ENCODE results near the gene POU5F1. TPM values are rescaled to one million over a fixed set of nuclear protein-coding genes. Genes with fewer than 3 reads are reported as not detected.
"Not testable (repeated sequence)": the region's sequence is repeated elsewhere in the genome, so short reads cannot be mapped to it uniquely, and the experiment has no call there.

The POU5F1 gene
- polyA plus RNA-seq (not detected in 2 replicates), polyA minus RNA-seq (not detected in 2 replicates)

DNA sequence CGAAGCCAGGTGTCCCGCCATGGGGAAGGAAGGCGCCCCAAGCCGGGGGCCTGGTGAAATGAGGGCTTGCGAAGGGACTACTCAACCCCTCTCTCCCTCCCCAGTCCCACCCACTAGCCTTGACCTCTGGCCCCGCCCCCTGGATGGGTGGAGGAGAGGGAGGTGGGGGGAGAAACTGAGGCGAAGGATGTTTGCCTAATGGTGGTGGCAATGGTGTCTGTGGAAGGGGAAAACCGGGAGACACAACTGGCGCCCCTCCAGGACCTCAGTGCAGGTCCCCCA is at the start of gene POU5F1:
Gene POU5F1, minus strand, starts transcription at position 83 of the 282 bp plus-strand sequence. Its CDS starts 62 bp downstream, at position 21.
- Histone ChIP-seq H3K27me3 (ENCODE audit: insufficient read depth, low read depth, low read length) (no peaks in the 10 kb centered on the region), H3F3A (ENCODE audit: insufficient read depth, low read length, poor library complexity, severe bottlenecking) (no peaks in the 10 kb centered on the region), H3K36me3 (ENCODE audit: insufficient read depth, low read length) (no peaks in the 10 kb centered on the region), H3K9ac (ENCODE audit: low read length) (no peak within 1 kb of the TSS), H3K4me2 (ENCODE audit: low read length) (no peak within 1 kb of the TSS), H3K9me2 (ENCODE audit: insufficient read depth, low read length) (no peaks in the 10 kb centered on the region), H3K4me3 (ENCODE audit: low read length) (no peak within 1 kb of the TSS), H3K9me3 (ENCODE audit: low read length) (no peaks in the 10 kb centered on the region), H2AFZ (ENCODE audit: low read depth, low read length) (no peak within 1 kb of the TSS), H3K27ac (ENCODE audit: low read length) (no peak within 1 kb of the TSS), H3K79me2 (replicated peaks; ENCODE audit: insufficient read depth, low read length) (no peaks in the 10 kb centered on the region), H4K20me1 (ENCODE audit: insufficient read depth) (no peaks in the 10 kb centered on the region)
- no peak for TF ChIP-seq TAF1 (IDR thresholded peaks at IDR 0.05; ENCODE audit: low read depth)
- no peak for TF ChIP-seq EP300 (conservative IDR thresholded peaks at IDR 0.05; ENCODE audit: poor library complexity, severe bottlenecking)
- TF ChIP-seq CTCF (IDR thresholded peaks at IDR 0.05; ENCODE audit: poor library complexity, severe bottlenecking): no peak
- TF ChIP-seq EZH2 (IDR thresholded peaks at IDR 0.05; ENCODE audit: borderline replicate concordance, insufficient read depth, low read length, poor library complexity, severe bottlenecking): no peak
- TF ChIP-seq POLR2AphosphoS5 (IDR thresholded peaks at IDR 0.05): no peak
- no peak for TF ChIP-seq RAD21 (conservative IDR thresholded peaks at IDR 0.05)
- TF ChIP-seq, protein P1, sequence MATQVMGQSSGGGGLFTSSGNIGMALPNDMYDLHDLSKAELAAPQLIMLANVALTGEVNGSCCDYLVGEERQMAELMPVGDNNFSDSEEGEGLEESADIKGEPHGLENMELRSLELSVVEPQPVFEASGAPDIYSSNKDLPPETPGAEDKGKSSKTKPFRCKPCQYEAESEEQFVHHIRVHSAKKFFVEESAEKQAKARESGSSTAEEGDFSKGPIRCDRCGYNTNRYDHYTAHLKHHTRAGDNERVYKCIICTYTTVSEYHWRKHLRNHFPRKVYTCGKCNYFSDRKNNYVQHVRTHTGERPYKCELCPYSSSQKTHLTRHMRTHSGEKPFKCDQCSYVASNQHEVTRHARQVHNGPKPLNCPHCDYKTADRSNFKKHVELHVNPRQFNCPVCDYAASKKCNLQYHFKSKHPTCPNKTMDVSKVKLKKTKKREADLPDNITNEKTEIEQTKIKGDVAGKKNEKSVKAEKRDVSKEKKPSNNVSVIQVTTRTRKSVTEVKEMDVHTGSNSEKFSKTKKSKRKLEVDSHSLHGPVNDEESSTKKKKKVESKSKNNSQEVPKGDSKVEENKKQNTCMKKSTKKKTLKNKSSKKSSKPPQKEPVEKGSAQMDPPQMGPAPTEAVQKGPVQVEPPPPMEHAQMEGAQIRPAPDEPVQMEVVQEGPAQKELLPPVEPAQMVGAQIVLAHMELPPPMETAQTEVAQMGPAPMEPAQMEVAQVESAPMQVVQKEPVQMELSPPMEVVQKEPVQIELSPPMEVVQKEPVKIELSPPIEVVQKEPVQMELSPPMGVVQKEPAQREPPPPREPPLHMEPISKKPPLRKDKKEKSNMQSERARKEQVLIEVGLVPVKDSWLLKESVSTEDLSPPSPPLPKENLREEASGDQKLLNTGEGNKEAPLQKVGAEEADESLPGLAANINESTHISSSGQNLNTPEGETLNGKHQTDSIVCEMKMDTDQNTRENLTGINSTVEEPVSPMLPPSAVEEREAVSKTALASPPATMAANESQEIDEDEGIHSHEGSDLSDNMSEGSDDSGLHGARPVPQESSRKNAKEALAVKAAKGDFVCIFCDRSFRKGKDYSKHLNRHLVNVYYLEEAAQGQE (IDR thresholded peaks at IDR 0.05; ENCODE audit: borderline replicate concordance): no peak
- TF ChIP-seq MXI1 (conservative IDR thresholded peaks at IDR 0.05; ENCODE audit: poor library complexity, severe bottlenecking): no peak
- TF ChIP-seq SMC3 (conservative IDR thresholded peaks at IDR 0.05; ENCODE audit: poor library complexity): no peak

DNA sequence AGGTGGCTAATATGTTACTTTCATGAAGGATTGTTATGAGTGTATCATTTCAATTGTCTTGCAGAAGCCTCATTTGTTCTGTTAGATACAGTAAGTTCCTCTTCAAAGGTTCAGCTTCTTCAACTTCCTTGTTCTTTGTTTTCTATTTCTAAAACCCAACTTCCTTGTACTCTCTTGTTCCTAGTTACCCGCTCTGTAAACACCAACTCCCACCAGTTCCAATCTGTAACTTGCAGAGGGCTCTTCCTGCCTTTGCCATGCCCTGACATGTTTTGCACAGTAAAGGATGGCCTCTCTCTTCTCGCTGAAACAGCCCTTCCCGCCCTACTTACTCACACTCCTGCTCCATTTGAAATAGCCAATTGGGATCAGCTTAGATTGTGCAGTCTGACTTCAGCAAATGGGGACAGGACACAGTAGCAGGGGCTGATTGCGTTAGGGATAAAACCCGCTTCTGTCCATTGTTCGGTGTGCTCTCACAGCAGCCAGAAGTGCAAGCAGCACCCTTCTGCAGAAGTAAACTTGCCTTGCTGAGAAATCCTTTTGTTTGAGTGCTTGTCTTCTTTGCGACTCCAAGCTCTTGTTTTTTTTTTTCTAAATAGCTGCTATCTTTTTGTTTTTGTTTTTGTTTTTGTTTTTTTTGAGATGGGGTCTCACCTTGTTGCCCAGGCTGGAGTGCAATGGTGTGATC is 45.9 kb upstream of the POU5F1 start:
- Histone ChIP-seq H3K27ac (ENCODE audit: low read length) (no peak overlapping the region), H4K20me1 (ENCODE audit: insufficient read depth) (no peaks in the 10 kb centered on the region), H3K9ac (ENCODE audit: low read length) (no peak overlapping the region), H3K27me3 (ENCODE audit: insufficient read depth, low read depth, low read length) (no peaks in the 10 kb centered on the region), H3K9me2 (ENCODE audit: insufficient read depth, low read length) (no peaks in the 10 kb centered on the region), H3K4me2 (ENCODE audit: low read length) (no peak overlapping the region), H3K79me2 (replicated peaks; ENCODE audit: insufficient read depth, low read length) (no peaks in the 10 kb centered on the region), H2AFZ (ENCODE audit: low read depth, low read length) (no peak overlapping the region), H3K9me3 (ENCODE audit: low read length) (no peaks in the 10 kb centered on the region), H3K4me3 (ENCODE audit: low read length) (no peak overlapping the region), H3F3A (ENCODE audit: insufficient read depth, low read length, poor library complexity, severe bottlenecking) (no peaks in the 10 kb centered on the region), H3K36me3 (ENCODE audit: insufficient read depth, low read length) (no peaks in the 10 kb centered on the region)
- TF ChIP-seq EZH2 (IDR thresholded peaks at IDR 0.05; ENCODE audit: borderline replicate concordance, insufficient read depth, low read length, poor library complexity, severe bottlenecking): no peak
- no peak for TF ChIP-seq CTCF (IDR thresholded peaks at IDR 0.05; ENCODE audit: poor library complexity, severe bottlenecking)
- no peak for TF ChIP-seq RAD21 (conservative IDR thresholded peaks at IDR 0.05)
- TF ChIP-seq, protein P1 (IDR thresholded peaks at IDR 0.05; ENCODE audit: borderline replicate concordance): no peak
- TF ChIP-seq POLR2AphosphoS5 (IDR thresholded peaks at IDR 0.05): no peak
- no peak for TF ChIP-seq MXI1 (conservative IDR thresholded peaks at IDR 0.05; ENCODE audit: poor library complexity, severe bottlenecking)
- TF ChIP-seq TAF1 (IDR thresholded peaks at IDR 0.05; ENCODE audit: low read depth): no peak
- no peak for TF ChIP-seq EP300 (conservative IDR thresholded peaks at IDR 0.05; ENCODE audit: poor library complexity, severe bottlenecking)
- TF ChIP-seq SMC3 (conservative IDR thresholded peaks at IDR 0.05; ENCODE audit: poor library complexity): no peak

GRCh38 chr6:31215216-31215615 is 44.7 kb upstream of the POU5F1 start:
- H3K27me3 ChIP-seq (ENCODE audit: insufficient read depth, low read depth, low read length); H3K27ac ChIP-seq (ENCODE audit: low read length); H3K9ac ChIP-seq (ENCODE audit: low read length); H3F3A ChIP-seq (ENCODE audit: insufficient read depth, low read length, poor library complexity, severe bottlenecking); H3K9me2 ChIP-seq (ENCODE audit: insufficient read depth, low read length); H3K36me3 ChIP-seq (ENCODE audit: insufficient read depth, low read length); H4K20me1 ChIP-seq (ENCODE audit: insufficient read depth); H2AFZ ChIP-seq (ENCODE audit: low read depth, low read length); H3K79me2 ChIP-seq (replicated peaks; ENCODE audit: insufficient read depth, low read length); H3K9me3 ChIP-seq (ENCODE audit: low read length); H3K4me2 ChIP-seq (ENCODE audit: low read length); H3K4me3 ChIP-seq (ENCODE audit: low read length): not testable (repeated sequence)

All from neural cell (in vitro differentiated cells).